ENCODE results near the gene ZMYND15.

DNA sequence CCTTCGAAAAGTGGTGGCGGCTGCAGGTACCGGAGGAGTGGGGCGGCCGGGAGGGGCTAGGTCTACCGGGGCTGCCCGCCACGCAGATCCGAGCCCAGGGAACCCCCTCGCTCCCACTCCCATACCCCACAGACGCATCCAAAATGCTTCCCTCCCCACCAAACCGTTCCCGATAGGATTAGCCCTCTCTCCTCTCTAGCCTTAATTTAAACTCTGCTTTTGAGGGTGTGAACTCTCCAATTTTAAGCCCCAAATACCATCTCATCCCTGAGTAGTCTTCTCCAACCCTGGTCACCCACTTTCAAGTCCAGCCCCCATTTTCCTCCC lies 355 bp downstream of the ZMYND15 start:
- TF ChIP-seq CTCF (IDR thresholded peaks at IDR 0.05; ENCODE audit: low read depth, low read length), result no peak
- TF ChIP-seq EZH2phosphoT487 (IDR thresholded peaks at IDR 0.05; ENCODE audit: low read depth), result no peak
